ENCODE results near the gene PHPT1. TPM values are rescaled to one million over a fixed set of nuclear protein-coding genes. Genes with fewer than 3 reads are reported as not detected.

PHPT1 gene
- total and polyA plus RNA-seq, 2 experiments from 2014 or later, result 86.2 to 437 TPM

DNA sequence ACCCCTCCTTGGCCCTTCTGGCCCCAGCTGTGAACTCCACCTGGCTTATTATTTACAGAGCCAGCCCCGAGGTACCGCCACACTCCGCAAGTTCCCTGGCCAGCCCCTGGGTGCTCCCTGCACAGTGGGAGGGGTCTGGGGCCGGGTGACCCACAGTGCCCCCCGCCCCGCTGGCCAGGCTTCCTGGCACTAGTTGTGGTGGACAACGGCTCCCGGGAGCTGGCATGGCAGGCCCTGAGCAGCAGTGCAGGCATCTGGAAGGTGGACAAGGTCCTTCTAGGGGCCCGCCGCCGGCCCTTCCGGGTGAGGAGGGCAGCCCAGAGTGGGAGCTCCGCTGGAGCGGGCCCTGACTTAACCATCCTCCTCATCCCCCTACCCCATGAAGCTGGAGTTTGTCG lies 6.9 kb downstream of the PHPT1 start:
- Histone ChIP-seq H3K9me2 (ENCODE audit: insufficient read depth) (no peaks in the 10 kb centered on the region), H3K79me2 (replicated peaks; ENCODE audit: insufficient read depth) (no peaks in the 10 kb centered on the region), H3K4me1 (ENCODE audit: insufficient read depth) (no peaks in the 10 kb centered on the region), H3K27ac (ENCODE audit: low read depth) (no peak overlapping the region), H3K4me2 (no peak overlapping the region), H2AFZ (no peak overlapping the region), H3K4me3 (no peak overlapping the region), H3K27me3 (ENCODE audit: insufficient read depth) (no peaks in the 10 kb centered on the region), H3K36me3 (ENCODE audit: insufficient read depth) (no peaks in the 10 kb centered on the region; the same call in 1 of the 2 replicates), H3F3A (replicated peaks; ENCODE audit: low read depth) (no peaks in the 10 kb centered on the region), H4K20me1 (replicated peaks; ENCODE audit: insufficient read depth) (no peaks in the 10 kb centered on the region)
- TF ChIP-seq CREB1 (CRISPR knock-in tag; IDR thresholded peaks at IDR 0.05; ENCODE audit: low read depth) (no peak), STAT1 (IDR thresholded peaks at IDR 0.05; ENCODE audit: unreplicated experiment) (no peak), EZH2 (IDR thresholded peaks at IDR 0.05; ENCODE audit: low read depth, unreplicated experiment) (no peak), POLR2AphosphoS5 (IDR thresholded peaks at IDR 0.05; ENCODE audit: low read depth) (no peak), NANOG (IDR thresholded peaks at IDR 0.05; ENCODE audit: borderline replicate concordance) (no peak), EZH2phosphoT487 (IDR thresholded peaks at IDR 0.05; ENCODE audit: unreplicated experiment) (no peak)
- TF ChIP-seq, protein P1, sequence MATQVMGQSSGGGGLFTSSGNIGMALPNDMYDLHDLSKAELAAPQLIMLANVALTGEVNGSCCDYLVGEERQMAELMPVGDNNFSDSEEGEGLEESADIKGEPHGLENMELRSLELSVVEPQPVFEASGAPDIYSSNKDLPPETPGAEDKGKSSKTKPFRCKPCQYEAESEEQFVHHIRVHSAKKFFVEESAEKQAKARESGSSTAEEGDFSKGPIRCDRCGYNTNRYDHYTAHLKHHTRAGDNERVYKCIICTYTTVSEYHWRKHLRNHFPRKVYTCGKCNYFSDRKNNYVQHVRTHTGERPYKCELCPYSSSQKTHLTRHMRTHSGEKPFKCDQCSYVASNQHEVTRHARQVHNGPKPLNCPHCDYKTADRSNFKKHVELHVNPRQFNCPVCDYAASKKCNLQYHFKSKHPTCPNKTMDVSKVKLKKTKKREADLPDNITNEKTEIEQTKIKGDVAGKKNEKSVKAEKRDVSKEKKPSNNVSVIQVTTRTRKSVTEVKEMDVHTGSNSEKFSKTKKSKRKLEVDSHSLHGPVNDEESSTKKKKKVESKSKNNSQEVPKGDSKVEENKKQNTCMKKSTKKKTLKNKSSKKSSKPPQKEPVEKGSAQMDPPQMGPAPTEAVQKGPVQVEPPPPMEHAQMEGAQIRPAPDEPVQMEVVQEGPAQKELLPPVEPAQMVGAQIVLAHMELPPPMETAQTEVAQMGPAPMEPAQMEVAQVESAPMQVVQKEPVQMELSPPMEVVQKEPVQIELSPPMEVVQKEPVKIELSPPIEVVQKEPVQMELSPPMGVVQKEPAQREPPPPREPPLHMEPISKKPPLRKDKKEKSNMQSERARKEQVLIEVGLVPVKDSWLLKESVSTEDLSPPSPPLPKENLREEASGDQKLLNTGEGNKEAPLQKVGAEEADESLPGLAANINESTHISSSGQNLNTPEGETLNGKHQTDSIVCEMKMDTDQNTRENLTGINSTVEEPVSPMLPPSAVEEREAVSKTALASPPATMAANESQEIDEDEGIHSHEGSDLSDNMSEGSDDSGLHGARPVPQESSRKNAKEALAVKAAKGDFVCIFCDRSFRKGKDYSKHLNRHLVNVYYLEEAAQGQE (IDR thresholded peaks at IDR 0.05; ENCODE audit: unreplicated experiment), result no peak
- TF ChIP-seq, protein P2, sequence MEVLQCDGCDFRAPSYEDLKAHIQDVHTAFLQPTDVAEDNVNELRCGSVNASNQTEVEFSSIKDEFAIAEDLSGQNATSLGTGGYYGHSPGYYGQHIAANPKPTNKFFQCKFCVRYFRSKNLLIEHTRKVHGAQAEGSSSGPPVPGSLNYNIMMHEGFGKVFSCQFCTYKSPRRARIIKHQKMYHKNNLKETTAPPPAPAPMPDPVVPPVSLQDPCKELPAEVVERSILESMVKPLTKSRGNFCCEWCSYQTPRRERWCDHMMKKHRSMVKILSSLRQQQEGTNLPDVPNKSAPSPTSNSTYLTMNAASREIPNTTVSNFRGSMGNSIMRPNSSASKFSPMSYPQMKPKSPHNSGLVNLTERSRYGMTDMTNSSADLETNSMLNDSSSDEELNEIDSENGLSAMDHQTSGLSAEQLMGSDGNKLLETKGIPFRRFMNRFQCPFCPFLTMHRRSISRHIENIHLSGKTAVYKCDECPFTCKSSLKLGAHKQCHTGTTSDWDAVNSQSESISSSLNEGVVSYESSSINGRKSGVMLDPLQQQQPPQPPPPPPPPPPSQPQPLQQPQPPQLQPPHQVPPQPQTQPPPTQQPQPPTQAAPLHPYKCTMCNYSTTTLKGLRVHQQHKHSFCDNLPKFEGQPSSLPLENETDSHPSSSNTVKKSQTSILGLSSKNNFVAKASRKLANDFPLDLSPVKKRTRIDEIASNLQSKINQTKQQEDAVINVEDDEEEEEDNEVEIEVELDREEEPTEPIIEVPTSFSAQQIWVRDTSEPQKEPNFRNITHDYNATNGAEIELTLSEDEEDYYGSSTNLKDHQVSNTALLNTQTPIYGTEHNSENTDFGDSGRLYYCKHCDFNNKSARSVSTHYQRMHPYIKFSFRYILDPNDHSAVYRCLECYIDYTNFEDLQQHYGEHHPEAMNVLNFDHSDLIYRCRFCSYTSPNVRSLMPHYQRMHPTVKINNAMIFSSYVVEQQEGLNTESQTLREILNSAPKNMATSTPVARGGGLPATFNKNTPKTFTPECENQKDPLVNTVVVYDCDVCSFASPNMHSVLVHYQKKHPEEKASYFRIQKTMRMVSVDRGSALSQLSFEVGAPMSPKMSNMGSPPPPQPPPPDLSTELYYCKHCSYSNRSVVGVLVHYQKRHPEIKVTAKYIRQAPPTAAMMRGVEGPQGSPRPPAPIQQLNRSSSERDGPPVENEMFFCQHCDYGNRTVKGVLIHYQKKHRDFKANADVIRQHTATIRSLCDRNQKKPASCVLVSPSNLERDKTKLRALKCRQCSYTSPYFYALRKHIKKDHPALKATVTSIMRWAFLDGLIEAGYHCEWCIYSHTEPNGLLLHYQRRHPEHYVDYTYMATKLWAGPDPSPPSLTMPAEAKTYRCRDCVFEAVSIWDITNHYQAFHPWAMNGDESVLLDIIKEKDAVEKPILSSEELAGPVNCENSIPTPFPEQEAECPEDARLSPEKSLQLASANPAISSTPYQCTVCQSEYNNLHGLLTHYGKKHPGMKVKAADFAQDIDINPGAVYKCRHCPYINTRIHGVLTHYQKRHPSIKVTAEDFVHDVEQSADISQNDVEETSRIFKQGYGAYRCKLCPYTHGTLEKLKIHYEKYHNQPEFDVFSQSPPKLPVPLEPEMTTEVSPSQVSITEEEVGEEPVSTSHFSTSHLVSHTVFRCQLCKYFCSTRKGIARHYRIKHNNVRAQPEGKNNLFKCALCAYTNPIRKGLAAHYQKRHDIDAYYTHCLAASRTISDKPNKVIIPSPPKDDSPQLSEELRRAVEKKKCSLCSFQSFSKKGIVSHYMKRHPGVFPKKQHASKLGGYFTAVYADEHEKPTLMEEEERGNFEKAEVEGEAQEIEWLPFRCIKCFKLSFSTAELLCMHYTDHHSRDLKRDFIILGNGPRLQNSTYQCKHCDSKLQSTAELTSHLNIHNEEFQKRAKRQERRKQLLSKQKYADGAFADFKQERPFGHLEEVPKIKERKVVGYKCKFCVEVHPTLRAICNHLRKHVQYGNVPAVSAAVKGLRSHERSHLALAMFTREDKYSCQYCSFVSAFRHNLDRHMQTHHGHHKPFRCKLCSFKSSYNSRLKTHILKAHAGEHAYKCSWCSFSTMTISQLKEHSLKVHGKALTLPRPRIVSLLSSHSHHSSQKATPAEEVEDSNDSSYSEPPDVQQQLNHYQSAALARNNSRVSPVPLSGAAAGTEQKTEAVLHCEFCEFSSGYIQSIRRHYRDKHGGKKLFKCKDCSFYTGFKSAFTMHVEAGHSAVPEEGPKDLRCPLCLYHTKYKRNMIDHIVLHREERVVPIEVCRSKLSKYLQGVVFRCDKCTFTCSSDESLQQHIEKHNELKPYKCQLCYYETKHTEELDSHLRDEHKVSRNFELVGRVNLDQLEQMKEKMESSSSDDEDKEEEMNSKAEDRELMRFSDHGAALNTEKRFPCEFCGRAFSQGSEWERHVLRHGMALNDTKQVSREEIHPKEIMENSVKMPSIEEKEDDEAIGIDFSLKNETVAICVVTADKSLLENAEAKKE (CRISPR knock-in tag; IDR thresholded peaks at IDR 0.05), result no peak
- no peaks in the 10 kb centered on the region for H3K9me3 Mint-ChIP-seq
- H3K27ac Mint-ChIP-seq, result no peak overlapping the region
- H3K4me3 Mint-ChIP-seq, result no peak overlapping the region
- no peaks in the 10 kb centered on the region for H3K4me1 Mint-ChIP-seq
- ATAC-seq (no peak), DNase-seq (ENCODE audit: low spot score) (no peak)
- peaks cover 5% of the 10 kb centered on the region; the same call in 2 of the 3 replicates for H3K36me3 Mint-ChIP-seq (ENCODE audit: low read depth)
- peaks cover 2% of the 10 kb centered on the region for H3K27me3 Mint-ChIP-seq (ENCODE audit: insufficient read depth, low read depth, poor library complexity)

Measured in GM23338 (cell line).